Urinary bladder (tissue), 4 donors: ENCODE data around the gene CNPY3. TPM values are rescaled to one million over a fixed set of nuclear protein-coding genes. Genes with fewer than 3 reads are reported as not detected.
"Not testable (repeated sequence)": the region's sequence is repeated elsewhere in the genome, so short reads cannot be mapped to it uniquely, and the experiment has no call there.

Source experiments
- DNase-seq: peaks from one replicate; pipeline ENCODE4 v3.0.0-alpha.2; 2015; ENCODE audit errors: extremely low spot score
- H3K27ac ChIP-seq: one replicate; pipeline ENCODE4 v1.5.1; 2013; ENCODE audit warnings: low read depth, mild to moderate bottlenecking, moderate library complexity
- H3K36me3 ChIP-seq: one replicate; pipeline ENCODE4 v1.6.1; 2013; ENCODE audit warnings: mild to moderate bottlenecking, moderate library complexity; ENCODE audit not compliant: insufficient read depth
- H3K4me1 ChIP-seq: one replicate; pipeline ENCODE4 v1.6.1; 2013; ENCODE audit warnings: mild to moderate bottlenecking, moderate library complexity; ENCODE audit not compliant: insufficient read depth
- H3K4me3 ChIP-seq: one replicate; pipeline ENCODE4 v1.5.1; 2013; ENCODE audit warnings: low read depth, low read length
- WGBS: extraction: QIAGEN DNeasy Blood & Tissue Kit; methylation state at CpG from one replicate; pipeline ENCODE4 v1.1.7; 2013; 5-methylcytosine and 5-hydroxymethylcytosine counted together
- polyA plus RNA-seq: library from polyadenylated mRNA; stranded (reverse); fragments of 200-250 nt; gene quantifications from one replicate; pipeline ENCODE4 v1.2.3, GENCODE V29; 2013
- total RNA-seq: library from RNA; depleted of rRNA; stranded (reverse); fragments of >200 nt; gene quantifications from one replicate; pipeline ENCODE4 v1.2.3, GENCODE V29; 2014
- donor health status: healthy with polysubstance abuse.
- donor health status: healthy.

The CNPY3 gene
- total and polyA plus RNA-seq, 2 donors: 15.8 to 43.8 TPM

GRCh38 chr6:42901538-42901957 lies 27.7 kb upstream of the CNPY3 start:
- no peaks in the 10 kb centered on the region for H3K36me3 ChIP-seq
- 4% methylated on average over 11 of the region's 11 CpGs for WGBS

GRCh38 chr6:42902429-42903263 lies 26.6 kb upstream of the CNPY3 start:
- DNase-seq, H3K4me1 ChIP-seq, H3K4me3 ChIP-seq, H3K27ac ChIP-seq, H3K36me3 ChIP-seq: not testable (repeated sequence)
- 73% methylated on average over 22 of the region's 22 CpGs for WGBS

More at GRCh38 chr6:42901538-42901957, 27.7 kb upstream of the CNPY3 start:
- peak; percentile 75 for DNase-seq
- H3K27ac ChIP-seq: no peak overlapping the region
- H3K4me3 ChIP-seq: no peak overlapping the region
- no peaks in the 10 kb centered on the region for H3K4me1 ChIP-seq

GRCh38 chr6:42904467-42904866 lies 24.8 kb upstream of the CNPY3 start:
- no peaks in the 10 kb centered on the region for H3K4me1 ChIP-seq
- DNase-seq: no peak
- H3K36me3 ChIP-seq: no peaks in the 10 kb centered on the region
- H3K27ac ChIP-seq: no peak overlapping the region
- no peak overlapping the region for H3K4me3 ChIP-seq
- 93% methylated on average over 10 of the region's 10 CpGs for WGBS

- no peak overlapping the region for H3K4me3 ChIP-seq
- no peak for DNase-seq
- H3K36me3 ChIP-seq: no peaks in the 10 kb centered on the region
- no peaks in the 10 kb centered on the region for H3K4me1 ChIP-seq
- WGBS: 50% methylated on average over 5 of the region's 5 CpGs
- no peak overlapping the region for H3K27ac ChIP-seq
Observed at GRCh38 chr6:42907336-42907735, 21.9 kb upstream of the CNPY3 start.

GRCh38 chr6:42909835-42910234 lies 19.4 kb upstream of the CNPY3 start:
- Histone ChIP-seq H3K27ac (no peak overlapping the region), H3K36me3 (no peaks in the 10 kb centered on the region), H3K4me3 (no peak overlapping the region), H3K4me1 (no peaks in the 10 kb centered on the region)
- 89% methylated on average over 10 of the region's 10 CpGs for WGBS
- no peak for DNase-seq

- H3K4me3 ChIP-seq: peak overlapping the region; percentile 29
- no peak overlapping the region for H3K27ac ChIP-seq
- no peak for DNase-seq
- no peaks in the 10 kb centered on the region for H3K4me1 ChIP-seq
- H3K36me3 ChIP-seq: no peaks in the 10 kb centered on the region
- 6% methylated on average over 49 of the region's 49 CpGs for WGBS
Observed at GRCh38 chr6:42911171-42912021, 17.9 kb upstream of the CNPY3 start.

- Histone ChIP-seq H3K4me3 (no peak overlapping the region), H3K4me1 (no peaks in the 10 kb centered on the region), H3K27ac (no peak overlapping the region), H3K36me3 (no peaks in the 10 kb centered on the region)
- WGBS: 63% methylated on average over 4 of the region's 4 CpGs
- DNase-seq: no peak
Observed at GRCh38 chr6:42914546-42914945, 14.7 kb upstream of the CNPY3 start.

- Histone ChIP-seq H3K4me3 (no peak within 1 kb of the TSS), H3K36me3 (no peaks in the 10 kb centered on the region), H3K27ac (no peak within 1 kb of the TSS), H3K4me1 (no peaks in the 10 kb centered on the region)
- 79% methylated on average over 10 of the region's 10 CpGs for WGBS
- no peak for DNase-seq
Observed at GRCh38 chr6:42915732-42916131, 13.5 kb upstream of the CNPY3 start, which contains the start of gene PTCRA. Gene PTCRA, plus strand, starts transcription at chr6:42916053. Its CDS starts 17 bp downstream, at chr6:42916070.

- Histone ChIP-seq H3K4me1 (no peaks in the 10 kb centered on the region), H3K27ac (no peak overlapping the region), H3K36me3 (no peaks in the 10 kb centered on the region), H3K4me3 (no peak overlapping the region)
- no peak for DNase-seq
- 83% methylated on average over 1 of the region's 1 CpG for WGBS
Observed at GRCh38 chr6:42916288-42916687, 13.0 kb upstream of the CNPY3 start.

GRCh38 chr6:42921801-42922200 lies 7.5 kb upstream of the CNPY3 start:
- Histone ChIP-seq H3K27ac (no peak overlapping the region), H3K4me1 (no peaks in the 10 kb centered on the region), H3K4me3 (no peak overlapping the region), H3K36me3 (no peaks in the 10 kb centered on the region)
- 77% methylated on average over 6 of the region's 6 CpGs for WGBS
- DNase-seq: no peak

- 61% methylated on average over 2 of the region's 2 CpGs for WGBS
- no peaks in the 10 kb centered on the region for H3K36me3 ChIP-seq
- no peak for DNase-seq
- H3K4me1 ChIP-seq: no peaks in the 10 kb centered on the region
- H3K27ac ChIP-seq: no peak overlapping the region
- no peak overlapping the region for H3K4me3 ChIP-seq
Observed at GRCh38 chr6:42923666-42924065, 5.6 kb upstream of the CNPY3 start.

GRCh38 chr6:42925248-42925857 lies 3.9 kb upstream of the CNPY3 start:
- DNase-seq: no peak
- H3K4me1 ChIP-seq: no peaks in the 10 kb centered on the region
- no peak overlapping the region for H3K4me3 ChIP-seq
- 37% methylated on average over 23 of the region's 23 CpGs for WGBS
- H3K36me3 ChIP-seq: no peaks in the 10 kb centered on the region
- no peak overlapping the region for H3K27ac ChIP-seq

GRCh38 chr6:42929821-42930360 lies 611 bp downstream of the CNPY3 start:
- peak; percentile 33 for DNase-seq
- H3K4me1 ChIP-seq: no peaks in the 10 kb centered on the region
- peak overlapping the region; percentile 62 for H3K4me3 ChIP-seq
- H3K27ac ChIP-seq: peak overlapping the region; percentile 79
- 1% methylated on average over 16 of the region's 16 CpGs for WGBS
- no peaks in the 10 kb centered on the region for H3K36me3 ChIP-seq
